ENCODE data around the gene FIGN. TPM values are rescaled to one million over a fixed set of nuclear protein-coding genes. Genes with fewer than 3 reads are reported as not detected.

Gene FIGN
- total RNA-seq, 1 experiment from 2014 or later, result 14.6 TPM

DNA sequence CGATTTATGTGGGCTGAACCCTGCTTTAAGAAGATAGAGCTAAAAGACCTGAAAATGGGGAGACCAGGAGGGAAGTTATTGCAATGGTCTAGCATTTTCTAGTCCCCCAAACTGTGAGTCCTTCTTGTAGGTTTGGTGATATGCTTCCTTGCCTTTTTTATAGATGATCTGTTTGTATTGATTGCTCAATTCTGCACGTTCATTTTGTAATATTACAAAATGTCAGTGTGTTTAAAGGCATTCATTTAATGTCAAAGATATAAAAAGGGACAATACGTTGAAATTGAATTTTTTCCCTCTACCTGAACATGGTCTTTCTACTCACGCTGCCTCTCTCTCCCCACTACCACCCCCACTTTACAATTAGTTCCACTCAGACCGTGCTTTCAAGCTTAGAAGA lies 5.6 kb upstream of the FIGN start:
- H3K4me1 ChIP-seq (ENCODE audit: insufficient read depth, low read length), result no peaks in the 10 kb centered on the region
- DNase-seq, result no peak
- H2AK5ac ChIP-seq (ENCODE audit: insufficient read length, low read length), result no peak overlapping the region
- H2AFZ ChIP-seq (ENCODE audit: low read length), result no peak overlapping the region
- no peak overlapping the region for H4K91ac ChIP-seq (ENCODE audit: insufficient read length, low read depth, low read length)
- H3K23me2 ChIP-seq (ENCODE audit: insufficient read length, low read depth, low read length, poor library complexity, severe bottlenecking), result peaks cover 6% of the 10 kb centered on the region
- no peak overlapping the region for H3K4ac ChIP-seq (ENCODE audit: low read depth, low read length)
- H3K9ac ChIP-seq (ENCODE audit: extremely low read depth, insufficient read length, low read length), result no peak overlapping the region
- no peak overlapping the region for H3T11ph ChIP-seq (ENCODE audit: low read length)
- no peaks in the 10 kb centered on the region for H3K27me3 Mint-ChIP-seq (ENCODE audit: low read depth)
- no peaks in the 10 kb centered on the region for H3K79me2 ChIP-seq (ENCODE audit: insufficient read depth, low read length)
- no peaks in the 10 kb centered on the region for H3K9me3 ChIP-seq (ENCODE audit: control insufficient read depth, low read depth, low read length)
- peaks cover 11 to 15% of the 10 kb centered on the region in 2 experiments for H3K4me1 Mint-ChIP-seq
- no peaks in the 10 kb centered on the region for H3K79me1 ChIP-seq (ENCODE audit: insufficient read depth, low read depth, low read length, poor library complexity, severe bottlenecking)
- H3K27ac ChIP-seq (ENCODE audit: insufficient read length, low read depth, low read length), result no peak overlapping the region
- no peak overlapping the region for H4K5ac ChIP-seq (ENCODE audit: insufficient read length, low read depth, low read length)
- TF ChIP-seq, protein P1, sequence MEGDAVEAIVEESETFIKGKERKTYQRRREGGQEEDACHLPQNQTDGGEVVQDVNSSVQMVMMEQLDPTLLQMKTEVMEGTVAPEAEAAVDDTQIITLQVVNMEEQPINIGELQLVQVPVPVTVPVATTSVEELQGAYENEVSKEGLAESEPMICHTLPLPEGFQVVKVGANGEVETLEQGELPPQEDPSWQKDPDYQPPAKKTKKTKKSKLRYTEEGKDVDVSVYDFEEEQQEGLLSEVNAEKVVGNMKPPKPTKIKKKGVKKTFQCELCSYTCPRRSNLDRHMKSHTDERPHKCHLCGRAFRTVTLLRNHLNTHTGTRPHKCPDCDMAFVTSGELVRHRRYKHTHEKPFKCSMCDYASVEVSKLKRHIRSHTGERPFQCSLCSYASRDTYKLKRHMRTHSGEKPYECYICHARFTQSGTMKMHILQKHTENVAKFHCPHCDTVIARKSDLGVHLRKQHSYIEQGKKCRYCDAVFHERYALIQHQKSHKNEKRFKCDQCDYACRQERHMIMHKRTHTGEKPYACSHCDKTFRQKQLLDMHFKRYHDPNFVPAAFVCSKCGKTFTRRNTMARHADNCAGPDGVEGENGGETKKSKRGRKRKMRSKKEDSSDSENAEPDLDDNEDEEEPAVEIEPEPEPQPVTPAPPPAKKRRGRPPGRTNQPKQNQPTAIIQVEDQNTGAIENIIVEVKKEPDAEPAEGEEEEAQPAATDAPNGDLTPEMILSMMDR (conservative IDR thresholded peaks at IDR 0.05), result no peak
- no peak overlapping the region for H2BK120ac ChIP-seq (ENCODE audit: low read depth, low read length, poor library complexity, severe bottlenecking)
- H3K23ac ChIP-seq (ENCODE audit: insufficient read length, low read depth, low read length), result no peak overlapping the region
- H3K27ac Mint-ChIP-seq, result no peak overlapping the region
- H2BK5ac ChIP-seq (ENCODE audit: insufficient read length, low read length), result no peak overlapping the region
- H4K20me1 ChIP-seq (ENCODE audit: control insufficient read depth, insufficient read depth, insufficient read length), result no peaks in the 10 kb centered on the region
- H3K4me3 Mint-ChIP-seq, result no peak overlapping the region
- no peak overlapping the region for H3K56ac ChIP-seq (ENCODE audit: insufficient read length, low read depth, low read length)
- H4K8ac ChIP-seq (replicated peaks; ENCODE audit: insufficient read length, low read depth, low read length), result no peak overlapping the region
- H2BK15ac ChIP-seq (ENCODE audit: low read depth, low read length), result no peak overlapping the region
- H3K14ac ChIP-seq (ENCODE audit: insufficient read depth, low read length), result no peak overlapping the region
- no peaks in the 10 kb centered on the region; a peak in 1 of 5 replicates for H3K9me3 Mint-ChIP-seq
- no peak overlapping the region for H2BK20ac ChIP-seq (ENCODE audit: low read depth, low read length, poor library complexity, severe bottlenecking)
- H2BK12ac ChIP-seq (ENCODE audit: insufficient read length, low read depth, low read length), result no peak overlapping the region
- WGBS (ENCODE audit: extremely low coverage, insufficient read length, low lambda C conversion rate), result no CpG with 5 or more reads among the region's 5 CpGs
- H3K27me3 ChIP-seq (ENCODE audit: insufficient read depth, low read length), result no peaks in the 10 kb centered on the region
- no peaks in the 10 kb centered on the region for H3K36me3 Mint-ChIP-seq (ENCODE audit: insufficient read depth in 1 of 3, low read depth in 3 of 3)
- no peak overlapping the region for H3K18ac ChIP-seq (ENCODE audit: insufficient read length, low read depth, low read length)
- no peak overlapping the region for H3K4me2 ChIP-seq (ENCODE audit: insufficient read depth, insufficient read length, low read length)

Measured in H9 (cell line).